GM12878 (cell line): ENCODE results near the gene RAB32. TPM values are rescaled to one million over a fixed set of nuclear protein-coding genes. Genes with fewer than 3 reads are reported as not detected.

Experiments used
- ATAC-seq: fragments of 200-7000 bp; cut with Tn5 transposase; 3 replicates; pipeline ENCODE4 v1.9.1; 2020; ENCODE audit warnings: mild to moderate bottlenecking, moderate library complexity
- BruUV-seq: library from RNA; stranded (reverse); fragments of 400-500 nt; replicated peaks from 2 replicates; lab custom pipeline; 2021; lab: Mats Ljungman, UMichigan
- CTCF ChIA-PET: fragments of 300-600 bp; sonication (Branson Sonifier 250); formaldehyde crosslinking; extraction: SDS; loops from one replicate; lab custom pipeline; 2021; ENCODE audit warnings: inconsistent platforms; lab: Yijun Ruan, JAX
- POLR2A ChIA-PET: fragments of 350-600 bp; formaldehyde crosslinking; extraction: SDS; loops from one replicate; lab custom pipeline; 2021; ENCODE audit warnings: inconsistent platforms; lab: Charles Lee
- RAD21 ChIA-PET: fragments of 300-600 bp; sonication (Branson Sonifier 250); formaldehyde crosslinking; loops from one replicate; lab custom pipeline; 2023; ENCODE audit warnings: antibody characterized with exemption; ENCODE audit not compliant: unreplicated experiment; lab: Charles Lee
- SMC1A ChIA-PET: fragments of 300-600 bp; sonication (Branson Sonifier 250); formaldehyde crosslinking; loops from one replicate; lab custom pipeline; 2023; ENCODE audit not compliant: unreplicated experiment, uncharacterized antibody; lab: Charles Lee
- DNase-seq: peaks from one replicate; pipeline ENCODE4 v3.0.0-alpha.2; 2011; ENCODE audit warnings: low read depth, low spot score
- FAIRE-seq: peaks from 3 replicates; lab custom pipeline; 2011; peaks lifted over from hg19 to GRCh38; lab: Jason Lieb, UNC
- H2AFZ ChIP-seq: 2 replicates; pipeline ENCODE4 v1.6.0; 2011; ENCODE audit warnings: low read depth, low read length, control low read depth; ENCODE audit not compliant: control insufficient read depth
- H3K27ac ChIP-seq: 2 replicates; pipeline ENCODE4 v1.5.1; 2011; ENCODE audit warnings: control low read depth; ENCODE audit not compliant: control insufficient read depth, insufficient read depth
- H3K27me3 ChIP-seq, 2 experiments: replicated peaks in 1 of 2; 2 replicates each; pipeline versions ENCODE4 v1.6.0 to v1.6.1; 2011; ENCODE audit warnings: low read length in 1 of 2; ENCODE audit not compliant: control insufficient read depth in 2 of 2, insufficient read depth in 2 of 2
- H3K36me3 ChIP-seq, 2 experiments: 2 replicates each; pipeline ENCODE4 v1.5.1; 2011; ENCODE audit warnings: low read length in 1 of 2; ENCODE audit not compliant: control insufficient read depth in 2 of 2, insufficient read depth in 2 of 2
- H3K4me1 ChIP-seq: 2 replicates; pipeline ENCODE4 v1.6.1; 2011; ENCODE audit warnings: mild to moderate bottlenecking, low read length, moderate library complexity, mixed read lengths; ENCODE audit not compliant: control insufficient read depth, insufficient read depth
- H3K4me2 ChIP-seq: 2 replicates; pipeline ENCODE4 v1.6.0; 2011; ENCODE audit warnings: control low read depth; ENCODE audit not compliant: control insufficient read depth, insufficient read depth
- H3K4me3 ChIP-seq: fragments of 200-600 bp; sonication (generic); 2 replicates; pipeline ENCODE4 v1.5.1; 2016
- H3K79me2 ChIP-seq: 2 replicates; pipeline ENCODE4 v1.6.0; 2011; ENCODE audit warnings: low read length; ENCODE audit not compliant: control insufficient read depth, insufficient read depth
- H3K9ac ChIP-seq: 2 replicates; pipeline ENCODE4 v1.8.0; 2011; ENCODE audit warnings: low read length, control low read depth, mixed read lengths; ENCODE audit not compliant: control insufficient read depth, insufficient read depth
- H3K9me3 ChIP-seq: replicated peaks from 3 replicates; pipeline ENCODE4 v1.5.1; 2011; ENCODE audit warnings: mild to moderate bottlenecking, low read length; ENCODE audit not compliant: control insufficient read depth, insufficient read depth
- H4K20me1 ChIP-seq: 2 replicates; pipeline ENCODE4 v1.6.0; 2011; ENCODE audit not compliant: control insufficient read depth, insufficient read depth
- ATF7 ChIP-seq: fragments of 450-650 bp; IDR thresholded peaks from 2 replicates; pipeline ENCODE4 v1.6.1; 2016; ENCODE audit warnings: low read depth, mild to moderate bottlenecking
- CHD2 ChIP-seq: IDR thresholded peaks from 2 replicates; pipeline ENCODE4 v1.6.1; 2011; ENCODE audit warnings: low read depth, low read length, improper control_type of control experiment, borderline replicate concordance
- CREB1 ChIP-seq: IDR thresholded peaks from 2 replicates; pipeline ENCODE4 v1.6.1; 2012; ENCODE audit warnings: low read depth, mild to moderate bottlenecking, inconsistent platforms
- HDAC6 ChIP-seq: fragments of 200-600 bp; sonication (generic); IDR thresholded peaks from one replicate; pipeline ENCODE4 v1.8.0; 2017; ENCODE audit warnings: antibody characterized with exemption; ENCODE audit not compliant: unreplicated experiment
- KAT2A ChIP-seq: conservative IDR thresholded peaks from 2 replicates; pipeline ENCODE4 v1.6.1; 2011; ENCODE audit warnings: low read depth, low read length; ENCODE audit not compliant: control insufficient read depth
- MEF2A ChIP-seq: IDR thresholded peaks from 2 replicates; pipeline ENCODE4 v1.6.1; 2011; ENCODE audit warnings: low read depth, mild to moderate bottlenecking, low read length, moderate library complexity; ENCODE audit not compliant: insufficient read depth
- POU2F2 ChIP-seq: IDR thresholded peaks from 3 replicates; pipeline ENCODE4 v1.6.1; 2011; ENCODE audit warnings: low read depth, mild to moderate bottlenecking, low read length, borderline replicate concordance
- SIN3A ChIP-seq: IDR thresholded peaks from 2 replicates; pipeline ENCODE4 v1.6.1; 2012; ENCODE audit warnings: low read depth, low read length, improper control_type of control experiment
- SPI1 ChIP-seq: IDR thresholded peaks from 2 replicates; pipeline ENCODE4 v1.6.1; 2011; ENCODE audit warnings: low read depth, mild to moderate bottlenecking, low read length, moderate library complexity, borderline replicate concordance; ENCODE audit not compliant: insufficient read depth
- SRF ChIP-seq, 2 experiments: IDR thresholded peaks; 2 replicates each; pipeline ENCODE4 v1.6.1; 2011; ENCODE audit warnings: low read depth in 2 of 2, low read length in 2 of 2, mild to moderate bottlenecking in 1 of 2, moderate library complexity in 1 of 2
- SUZ12 ChIP-seq: fragments of 200-600 bp; sonication (generic); IDR thresholded peaks from one replicate; pipeline ENCODE4 v1.6.1; 2018; ENCODE audit warnings: antibody characterized with exemption, mild to moderate bottlenecking; ENCODE audit not compliant: unreplicated experiment
- YY1 ChIP-seq: IDR thresholded peaks from 2 replicates; pipeline ENCODE4 v1.6.1; 2011; ENCODE audit warnings: low read depth, mild to moderate bottlenecking, low read length
- ZNF622 ChIP-seq: fragments of 450-650 bp; IDR thresholded peaks from 2 replicates; pipeline ENCODE4 v1.6.1; 2017; ENCODE audit warnings: mild to moderate bottlenecking, inconsistent platforms
- WGBS: methylation state at CpG from one replicate; pipeline ENCODE4 v1.1.6; 2016; ENCODE audit warnings: low lambda C conversion rate; ENCODE audit not compliant: insufficient replicate concordance, insufficient coverage; ENCODE audit errors: missing lambda C conversion rate; 5-methylcytosine and 5-hydroxymethylcytosine counted together
- in situ Hi-C: fragments of 300-500 bp; cut with MboI; formaldehyde crosslinking; loops from 9 replicates; pipeline ENCODE4 v1.14.3; 2018; ENCODE audit warnings: mixed read lengths
- intact Hi-C: fragments of 100-400 bp; cut with micrococcal nuclease; formaldehyde crosslinking; loops from one replicate; pipeline ENCODE4 v1.14.2; 2022; ENCODE audit not compliant: unreplicated experiment
- polyA plus RNA-seq, 11 experiments: library from polyadenylated mRNA; depleted of rRNA in 4 of 11; unstranded in 6 of 11; stranded (reverse) in 5 of 11; fragments of >200 nt; fragmentation: Nextera tagmentation in 4 of 11; fragmentation: Illumina TruSeq in 1 of 11; extraction: Ambion mirVana in 4 of 11; extraction: Trizol in 1 of 11; gene quantifications; 1 replicate in 1 of 11; 2 replicates in 10 of 11; pipeline versions ENCODE4 v1.2.1 to v1.2.3, GENCODE V29; 2011 to 2016; ENCODE audit warnings: inconsistent platforms in 2 of 11, missing spikeins in 2 of 11, low read depth in 1 of 11
- total RNA-seq, 4 experiments: library from RNA; depleted of rRNA in 3 of 4; stranded (reverse); fragments of >200 nt in 3 of 4; fragmentation: Illumina TruSeq in 1 of 4; extraction: Trizol in 1 of 4; gene quantifications; 2 replicates each; pipeline versions ENCODE4 v1.2.1 to v1.2.3, GENCODE V29; 2013 to 2021
- TF ChIP-seq, protein P1 (sequence below): fragments of 450-650 bp; IDR thresholded peaks from 2 replicates; pipeline ENCODE4 v1.6.1; 2016; ENCODE audit warnings: mild to moderate bottlenecking
- TF ChIP-seq, protein P2 (sequence below): fragments of 450-650 bp; IDR thresholded peaks from 2 replicates; pipeline ENCODE4 v1.6.1; 2017; ENCODE audit warnings: antibody characterized with exemption, mild to moderate bottlenecking, moderate library complexity

Gene RAB32
- total and polyA plus RNA-seq, 10 of the 15 experiments (the other 5 are each of a cell fraction or from before 2014, with no cell fraction given), result 0.50 TPM; not detected in 9

DNA sequence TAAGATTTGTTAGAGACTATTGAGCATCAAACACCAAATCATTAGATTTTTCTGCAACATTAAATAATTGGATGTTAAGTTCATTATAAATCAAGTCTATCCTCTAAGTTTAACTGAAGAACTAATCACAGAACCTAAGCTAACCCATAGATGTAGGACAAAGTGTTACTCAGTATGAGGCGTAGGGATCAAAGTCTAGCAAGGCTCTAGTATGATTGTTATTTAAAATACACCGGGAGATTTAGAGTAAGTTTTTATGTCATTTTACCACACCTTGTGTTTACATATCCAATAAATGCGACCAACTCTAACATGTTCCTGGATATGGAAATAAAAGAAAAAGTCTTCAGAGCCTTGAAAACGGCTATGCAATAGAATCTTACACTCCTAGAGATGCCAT is 57.7 kb downstream of the RAB32 start:
- FAIRE-seq, result no peak
- H2AFZ ChIP-seq, result no peak overlapping the region
- DNase-seq, result no peak
- CTCF ChIA-PET, result no interaction called here
- SMC1A ChIA-PET, result no interaction called here
- H3K79me2 ChIP-seq, result no peaks in the 10 kb centered on the region
- POLR2A ChIA-PET, result no interaction called here
- RAD21 ChIA-PET, result no interaction called here
- BruUV-seq, result no TSS peak
- no peak overlapping the region for H3K4me3 ChIP-seq
- H3K9ac ChIP-seq, result no peak overlapping the region
- H3K4me2 ChIP-seq, result no peak overlapping the region
- H3K27ac ChIP-seq, result no peak overlapping the region
- intact Hi-C loops (no loop called here), in situ Hi-C loops (no loop called here)
- H3K27me3 ChIP-seq, result no peaks in the 10 kb centered on the region; a peak in 1 of 4 replicates
- H4K20me1 ChIP-seq, result no peaks in the 10 kb centered on the region
- WGBS, result 12% methylated on average over 4 of the region's 4 CpGs
- H3K4me1 ChIP-seq, result no peaks in the 10 kb centered on the region
- ATAC-seq, result no peak
- no peak for TF ChIP-seq SRF (IDR thresholded peaks at IDR 0.05; ENCODE audit: low read depth in 2 of 2, low read length in 2 of 2)
- no peak for TF ChIP-seq HDAC6
- no peaks in the 10 kb centered on the region for H3K36me3 ChIP-seq
- no peaks in the 10 kb centered on the region for H3K9me3 ChIP-seq

DNA sequence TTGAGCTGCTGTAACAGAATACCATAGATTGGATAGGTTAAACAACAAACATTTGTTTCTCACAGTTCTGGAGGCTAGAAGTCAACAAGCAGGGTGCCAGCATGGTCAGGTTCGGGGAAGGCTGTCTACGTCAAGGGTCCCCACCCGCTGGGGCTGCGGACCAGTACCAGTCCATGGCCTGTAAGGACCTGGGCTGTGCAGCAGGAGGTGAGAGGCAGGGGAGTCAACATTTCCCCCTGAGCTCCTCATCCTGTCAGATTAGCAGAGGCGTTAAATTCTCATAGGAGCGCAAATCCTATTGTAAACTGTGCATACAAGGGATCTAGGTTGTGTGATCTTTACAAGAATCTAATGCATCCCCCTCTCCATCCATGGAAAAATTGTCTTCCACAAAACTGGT is 58.9 kb downstream of the RAB32 start:
- no peak overlapping the region for H3K4me3 ChIP-seq
- no peak overlapping the region for H3K4me2 ChIP-seq
- RAD21 ChIA-PET, result no interaction called here
- in situ Hi-C loops, result no loop called here
- CTCF ChIA-PET, result no interaction called here
- POLR2A ChIA-PET, result no interaction called here
- H3K36me3 ChIP-seq, result no peaks in the 10 kb centered on the region
- no peak overlapping the region for H2AFZ ChIP-seq
- no peak overlapping the region for H3K9ac ChIP-seq
- H3K9me3 ChIP-seq, result no peaks in the 10 kb centered on the region
- DNase-seq (no peak), ATAC-seq (no peak), FAIRE-seq (no peak)
- intact Hi-C loops, result no loop called here
- no peaks in the 10 kb centered on the region for H3K79me2 ChIP-seq
- H3K27me3 ChIP-seq, result no peaks in the 10 kb centered on the region; a peak in 1 of 4 replicates
- H3K4me1 ChIP-seq, result no peaks in the 10 kb centered on the region
- BruUV-seq, result no TSS peak
- SMC1A ChIA-PET, result no interaction called here
- no peaks in the 10 kb centered on the region for H4K20me1 ChIP-seq
- WGBS, result 23% methylated on average over 6 of the region's 6 CpGs
- no peak overlapping the region for H3K27ac ChIP-seq
- TF ChIP-seq SPI1 (no peak), MEF2A (no peak), KAT2A (no peak), CREB1 (no peak), CHD2 (no peak), SIN3A (no peak), YY1 (no peak), POU2F2 (no peak), ZNF622 (no peak), SUZ12 (no peak), ATF7 (no peak)
- TF ChIP-seq, protein P1, sequence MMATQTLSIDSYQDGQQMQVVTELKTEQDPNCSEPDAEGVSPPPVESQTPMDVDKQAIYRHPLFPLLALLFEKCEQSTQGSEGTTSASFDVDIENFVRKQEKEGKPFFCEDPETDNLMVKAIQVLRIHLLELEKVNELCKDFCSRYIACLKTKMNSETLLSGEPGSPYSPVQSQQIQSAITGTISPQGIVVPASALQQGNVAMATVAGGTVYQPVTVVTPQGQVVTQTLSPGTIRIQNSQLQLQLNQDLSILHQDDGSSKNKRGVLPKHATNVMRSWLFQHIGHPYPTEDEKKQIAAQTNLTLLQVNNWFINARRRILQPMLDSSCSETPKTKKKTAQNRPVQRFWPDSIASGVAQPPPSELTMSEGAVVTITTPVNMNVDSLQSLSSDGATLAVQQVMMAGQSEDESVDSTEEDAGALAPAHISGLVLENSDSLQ, result no peak
- TF ChIP-seq, protein P2, sequence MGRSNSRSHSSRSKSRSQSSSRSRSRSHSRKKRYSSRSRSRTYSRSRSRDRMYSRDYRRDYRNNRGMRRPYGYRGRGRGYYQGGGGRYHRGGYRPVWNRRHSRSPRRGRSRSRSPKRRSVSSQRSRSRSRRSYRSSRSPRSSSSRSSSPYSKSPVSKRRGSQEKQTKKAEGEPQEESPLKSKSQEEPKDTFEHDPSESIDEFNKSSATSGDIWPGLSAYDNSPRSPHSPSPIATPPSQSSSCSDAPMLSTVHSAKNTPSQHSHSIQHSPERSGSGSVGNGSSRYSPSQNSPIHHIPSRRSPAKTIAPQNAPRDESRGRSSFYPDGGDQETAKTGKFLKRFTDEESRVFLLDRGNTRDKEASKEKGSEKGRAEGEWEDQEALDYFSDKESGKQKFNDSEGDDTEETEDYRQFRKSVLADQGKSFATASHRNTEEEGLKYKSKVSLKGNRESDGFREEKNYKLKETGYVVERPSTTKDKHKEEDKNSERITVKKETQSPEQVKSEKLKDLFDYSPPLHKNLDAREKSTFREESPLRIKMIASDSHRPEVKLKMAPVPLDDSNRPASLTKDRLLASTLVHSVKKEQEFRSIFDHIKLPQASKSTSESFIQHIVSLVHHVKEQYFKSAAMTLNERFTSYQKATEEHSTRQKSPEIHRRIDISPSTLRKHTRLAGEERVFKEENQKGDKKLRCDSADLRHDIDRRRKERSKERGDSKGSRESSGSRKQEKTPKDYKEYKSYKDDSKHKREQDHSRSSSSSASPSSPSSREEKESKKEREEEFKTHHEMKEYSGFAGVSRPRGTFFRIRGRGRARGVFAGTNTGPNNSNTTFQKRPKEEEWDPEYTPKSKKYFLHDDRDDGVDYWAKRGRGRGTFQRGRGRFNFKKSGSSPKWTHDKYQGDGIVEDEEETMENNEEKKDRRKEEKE, result no peak
